IPS-11a (cell line): ENCODE data around the gene ARID5B.
"Not testable (repeated sequence)": the region's sequence is repeated elsewhere in the genome, so short reads cannot be mapped to it uniquely, and the experiment has no call there.

Experiments
- H3K4me3 ChIP-seq: one replicate; pipeline ENCODE4 v1.5.1; 2013; ENCODE audit warnings: low read depth, low read length, control low read depth

Gene ARID5B, protein sequence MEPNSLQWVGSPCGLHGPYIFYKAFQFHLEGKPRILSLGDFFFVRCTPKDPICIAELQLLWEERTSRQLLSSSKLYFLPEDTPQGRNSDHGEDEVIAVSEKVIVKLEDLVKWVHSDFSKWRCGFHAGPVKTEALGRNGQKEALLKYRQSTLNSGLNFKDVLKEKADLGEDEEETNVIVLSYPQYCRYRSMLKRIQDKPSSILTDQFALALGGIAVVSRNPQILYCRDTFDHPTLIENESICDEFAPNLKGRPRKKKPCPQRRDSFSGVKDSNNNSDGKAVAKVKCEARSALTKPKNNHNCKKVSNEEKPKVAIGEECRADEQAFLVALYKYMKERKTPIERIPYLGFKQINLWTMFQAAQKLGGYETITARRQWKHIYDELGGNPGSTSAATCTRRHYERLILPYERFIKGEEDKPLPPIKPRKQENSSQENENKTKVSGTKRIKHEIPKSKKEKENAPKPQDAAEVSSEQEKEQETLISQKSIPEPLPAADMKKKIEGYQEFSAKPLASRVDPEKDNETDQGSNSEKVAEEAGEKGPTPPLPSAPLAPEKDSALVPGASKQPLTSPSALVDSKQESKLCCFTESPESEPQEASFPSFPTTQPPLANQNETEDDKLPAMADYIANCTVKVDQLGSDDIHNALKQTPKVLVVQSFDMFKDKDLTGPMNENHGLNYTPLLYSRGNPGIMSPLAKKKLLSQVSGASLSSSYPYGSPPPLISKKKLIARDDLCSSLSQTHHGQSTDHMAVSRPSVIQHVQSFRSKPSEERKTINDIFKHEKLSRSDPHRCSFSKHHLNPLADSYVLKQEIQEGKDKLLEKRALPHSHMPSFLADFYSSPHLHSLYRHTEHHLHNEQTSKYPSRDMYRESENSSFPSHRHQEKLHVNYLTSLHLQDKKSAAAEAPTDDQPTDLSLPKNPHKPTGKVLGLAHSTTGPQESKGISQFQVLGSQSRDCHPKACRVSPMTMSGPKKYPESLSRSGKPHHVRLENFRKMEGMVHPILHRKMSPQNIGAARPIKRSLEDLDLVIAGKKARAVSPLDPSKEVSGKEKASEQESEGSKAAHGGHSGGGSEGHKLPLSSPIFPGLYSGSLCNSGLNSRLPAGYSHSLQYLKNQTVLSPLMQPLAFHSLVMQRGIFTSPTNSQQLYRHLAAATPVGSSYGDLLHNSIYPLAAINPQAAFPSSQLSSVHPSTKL

DNA sequence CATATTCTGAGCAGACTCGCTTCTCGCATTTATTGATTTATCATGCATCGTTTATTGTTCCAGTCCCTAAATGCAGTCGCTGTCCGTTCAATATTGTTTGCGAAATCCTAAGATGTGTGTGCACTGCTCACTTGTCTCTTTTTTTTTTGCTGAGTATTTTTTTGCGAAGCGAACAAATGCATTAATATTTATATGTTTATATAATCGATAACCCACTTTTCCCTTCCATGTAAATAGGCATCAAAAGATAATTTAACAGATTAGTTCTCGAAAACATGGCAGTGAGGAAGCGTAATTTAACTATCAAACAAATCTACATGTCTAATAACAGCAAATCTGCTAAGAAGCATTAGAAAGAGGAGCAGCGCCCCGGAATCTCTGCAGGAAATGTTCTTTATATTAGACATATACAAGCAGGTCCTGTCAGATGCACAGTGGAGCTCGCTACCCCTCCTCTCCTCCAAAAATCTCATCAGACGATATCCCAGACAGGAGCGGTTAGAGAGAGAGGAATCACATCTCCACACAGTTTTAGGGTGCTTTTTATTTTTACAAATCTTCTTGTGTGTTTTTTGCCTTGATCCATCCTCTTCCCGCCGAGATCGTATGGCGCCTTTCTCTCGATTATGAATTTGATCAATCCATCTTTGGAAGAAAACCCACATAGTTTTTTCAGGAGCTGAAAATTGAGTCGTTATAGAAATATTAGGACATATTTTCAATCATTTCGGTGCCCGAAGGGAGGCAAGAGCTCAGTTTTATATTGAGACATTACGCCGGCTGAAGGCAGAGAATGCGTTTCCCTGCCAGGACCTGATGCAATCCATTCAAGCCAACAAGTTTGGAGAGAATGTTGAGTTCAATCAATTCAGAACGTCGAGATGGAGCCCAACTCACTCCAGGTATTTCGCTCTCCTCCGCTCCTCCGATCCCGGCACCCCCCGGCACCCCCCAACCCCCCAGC, at the start of gene ARID5B:
Gene ARID5B (plus strand): TSS at position 871 of the 964 bp plus-strand sequence. CDS start 11 bp downstream, at position 882.
- peak within 1 kb of the TSS; percentile 45 for H3K4me3 ChIP-seq

DNA sequence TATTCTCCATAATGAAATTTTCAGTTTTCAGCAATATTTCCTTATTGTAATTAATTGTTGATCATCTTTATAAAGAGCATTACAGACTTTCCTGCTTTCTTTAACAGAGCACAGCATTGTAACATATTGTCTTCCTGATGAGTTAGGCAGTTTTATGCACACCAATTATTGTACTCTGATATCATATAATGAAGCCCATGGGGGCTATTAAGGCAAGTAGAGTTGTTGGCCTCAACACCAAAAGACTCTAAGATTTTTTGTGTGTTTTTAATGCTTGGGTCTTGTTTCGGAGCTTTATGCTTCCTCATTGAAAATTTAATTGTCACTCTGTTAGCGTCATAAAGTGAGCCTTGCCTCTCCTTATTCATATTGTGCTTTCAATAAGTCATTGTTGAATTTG, 49.2 kb upstream of the ARID5B start:
- no peak overlapping the region for H3K4me3 ChIP-seq

DNA sequence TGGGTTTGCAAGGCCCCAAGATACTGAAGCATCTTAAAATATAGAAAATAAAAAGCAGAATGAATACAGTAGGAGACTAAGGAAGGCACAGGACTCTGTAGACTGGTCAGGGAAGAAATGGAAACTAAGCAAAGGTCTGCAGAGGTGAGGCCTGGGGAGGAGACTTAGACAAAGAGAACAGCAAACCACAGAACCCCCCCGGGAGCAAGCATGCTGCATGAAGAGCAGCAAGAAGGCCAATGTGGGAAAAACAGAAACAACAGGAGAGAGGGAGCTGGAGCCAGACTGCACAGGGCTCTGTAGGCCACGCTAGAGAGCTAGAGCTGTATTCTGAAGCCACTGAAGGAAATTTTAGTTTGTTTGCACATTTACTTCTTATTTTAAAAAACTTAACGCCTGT, 45.7 kb upstream of the ARID5B start:
- no peak overlapping the region for H3K4me3 ChIP-seq

DNA sequence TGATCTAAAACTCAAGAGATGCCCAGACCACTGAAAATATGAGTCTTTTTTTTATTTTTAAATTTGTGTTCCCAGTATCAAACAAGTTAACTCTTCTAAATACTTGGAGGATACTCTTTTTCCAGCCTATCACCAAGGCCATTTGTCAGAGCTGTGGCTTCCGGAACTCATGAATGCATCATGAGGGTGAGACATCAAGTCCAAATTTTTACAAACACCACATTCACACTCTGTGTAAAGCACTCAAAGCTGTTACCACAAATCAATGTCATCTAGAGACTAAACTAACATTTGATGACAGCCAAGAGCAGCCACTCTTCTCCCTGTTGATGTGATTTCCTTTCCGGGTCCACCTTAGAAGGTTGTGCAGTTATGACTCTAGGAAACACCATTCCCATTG, 43.8 kb upstream of the ARID5B start:
- H3K4me3 ChIP-seq: no peak overlapping the region

DNA sequence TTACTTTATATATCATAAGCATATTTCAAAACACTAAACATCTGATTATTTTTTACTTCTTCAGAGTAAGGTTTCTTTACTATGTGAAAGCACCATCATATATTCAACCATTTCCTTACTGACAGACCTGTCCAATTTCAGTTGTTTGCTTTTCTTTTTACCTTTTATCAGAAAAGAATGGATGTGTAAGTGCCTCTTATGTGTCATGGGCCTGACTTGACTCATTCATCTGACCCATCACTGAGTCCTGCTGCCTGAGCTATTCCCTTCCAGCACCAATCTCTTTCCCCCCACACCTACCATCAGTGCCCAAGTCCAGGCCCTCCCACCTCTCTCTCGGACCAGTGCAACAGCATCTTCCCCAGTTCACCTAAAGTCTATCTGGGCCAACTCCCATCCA, 41.7 kb upstream of the ARID5B start:
- H3K4me3 ChIP-seq: no peak overlapping the region

DNA sequence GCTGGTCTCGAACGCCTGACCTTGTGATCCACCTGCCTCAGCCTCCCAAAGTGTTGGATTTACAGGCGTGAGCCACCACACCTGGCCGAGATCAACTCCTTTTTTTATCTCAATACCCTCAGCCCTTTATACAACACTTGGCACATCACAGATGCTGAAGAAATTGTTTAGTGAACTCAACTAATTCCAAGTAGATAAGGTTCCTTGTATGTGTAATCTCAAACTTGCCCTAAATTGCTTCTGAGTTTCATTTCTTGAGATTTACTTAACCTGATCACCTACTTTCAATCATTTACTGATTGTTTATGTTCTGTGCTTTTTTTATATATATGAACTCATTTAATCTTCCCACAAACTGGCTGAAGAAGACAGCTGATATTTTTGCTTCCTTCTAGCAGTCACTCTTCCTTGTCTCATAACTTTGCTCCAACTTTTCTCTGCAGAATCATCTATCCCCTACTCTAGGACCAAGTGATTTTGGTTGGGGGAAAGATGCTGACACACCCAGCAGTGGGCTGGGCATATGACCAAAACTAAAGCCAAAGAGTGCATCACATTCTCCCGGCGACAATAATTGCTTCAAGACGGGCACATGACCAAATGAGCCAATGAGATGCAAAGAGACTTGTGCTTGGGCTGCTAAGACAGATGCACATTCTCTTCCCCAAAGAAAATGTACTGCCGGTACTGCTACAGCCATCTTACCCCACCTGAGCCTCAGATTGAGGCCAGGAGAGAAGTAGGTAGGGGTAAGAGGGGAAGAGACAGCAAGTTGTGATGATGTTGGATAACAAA, 40.3 kb upstream of the ARID5B start:
- no peak overlapping the region for H3K4me3 ChIP-seq

DNA sequence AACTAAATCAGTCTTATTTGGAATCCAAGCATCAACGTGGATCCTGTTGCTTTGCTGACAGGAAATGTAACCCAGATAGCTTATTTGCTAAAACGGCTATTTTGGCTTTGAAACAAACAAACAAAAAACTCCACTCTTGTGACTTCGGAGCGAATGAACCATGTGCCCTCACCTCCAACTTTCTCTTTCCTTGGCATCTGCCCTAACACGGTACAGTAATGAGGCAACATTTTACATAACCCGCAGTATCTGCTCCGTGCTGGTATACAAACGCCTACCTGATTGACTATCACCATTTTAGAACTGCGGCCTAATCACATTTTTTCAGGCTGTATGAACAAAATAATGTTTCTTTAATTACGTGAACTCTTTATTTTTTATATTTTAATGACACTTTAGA, 37.5 kb upstream of the ARID5B start:
- no peak overlapping the region for H3K4me3 ChIP-seq

DNA sequence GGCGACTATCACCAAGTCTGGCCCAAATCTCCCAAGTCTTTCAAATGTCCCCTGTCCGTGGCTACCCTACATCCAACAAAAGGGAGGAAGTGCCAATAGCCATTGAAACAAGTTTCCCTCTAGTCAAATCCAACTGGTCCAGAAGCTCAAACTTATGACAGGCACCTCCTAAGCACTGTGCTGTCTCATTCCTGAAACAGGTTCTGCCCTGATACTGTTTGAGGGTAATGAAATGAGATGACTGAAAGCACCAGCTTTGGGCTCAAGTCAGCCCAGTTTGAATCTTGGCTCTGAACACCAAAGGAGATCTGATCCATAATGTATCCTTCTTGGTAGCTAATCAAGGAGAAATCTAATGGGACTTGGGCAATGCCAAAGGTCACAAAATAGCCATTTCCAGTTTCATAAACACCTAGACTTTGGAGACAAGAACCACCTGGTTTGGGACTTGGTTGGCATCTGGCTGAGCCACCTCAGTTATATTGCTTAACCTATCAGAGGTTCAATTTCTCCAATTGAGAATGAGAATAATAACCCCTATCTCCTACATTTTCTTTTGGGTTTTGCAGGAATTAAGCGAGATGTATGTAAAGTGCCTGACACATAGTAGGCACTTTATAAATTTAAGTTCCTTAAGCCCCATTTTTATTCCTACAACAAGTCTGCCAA, 34.7 kb upstream of the ARID5B start:
- no peak overlapping the region for H3K4me3 ChIP-seq

DNA sequence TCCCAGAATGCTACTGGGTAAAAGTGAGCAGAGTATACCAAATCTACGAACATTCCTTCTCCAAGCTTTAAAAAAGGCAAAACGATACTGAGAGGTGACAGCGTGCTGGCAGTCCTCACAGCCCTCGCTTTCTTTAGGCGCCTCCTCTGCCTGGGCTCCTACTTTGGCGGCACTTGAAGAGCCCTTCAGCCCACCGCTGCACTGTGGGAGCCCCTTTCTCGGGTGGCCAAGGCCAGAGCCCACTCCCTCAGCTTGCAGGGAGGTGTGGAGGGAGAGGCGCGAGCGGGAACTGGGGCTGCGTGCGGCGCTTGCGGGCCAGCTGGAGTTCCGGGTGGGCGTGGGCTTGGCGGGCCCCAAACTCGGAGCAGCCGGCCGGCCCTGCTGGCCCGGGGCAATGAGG, 34.1 kb upstream of the ARID5B start:
- not testable (repeated sequence) for H3K4me3 ChIP-seq

DNA sequence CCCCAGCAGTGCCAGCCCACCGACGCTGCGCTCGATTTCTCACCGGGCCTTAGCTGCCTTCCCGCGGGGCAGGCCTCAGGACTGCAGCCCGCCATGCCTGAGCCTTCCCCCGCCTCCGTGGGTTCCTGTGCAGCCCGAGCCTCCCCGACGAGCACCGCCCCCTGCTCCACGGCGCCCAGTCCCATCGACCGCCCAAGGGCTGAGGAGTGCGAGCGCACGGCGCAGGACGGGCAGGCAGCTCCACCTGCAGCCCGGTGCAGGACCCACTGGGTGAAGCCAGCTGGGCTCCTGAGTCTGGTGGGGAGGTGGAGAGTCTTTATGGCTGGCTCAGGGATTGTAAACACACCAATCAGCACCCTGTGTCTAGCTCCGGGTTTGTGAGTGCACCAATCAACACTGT, 33.7 kb upstream of the ARID5B start:
- H3K4me3 ChIP-seq: not testable (repeated sequence)

DNA sequence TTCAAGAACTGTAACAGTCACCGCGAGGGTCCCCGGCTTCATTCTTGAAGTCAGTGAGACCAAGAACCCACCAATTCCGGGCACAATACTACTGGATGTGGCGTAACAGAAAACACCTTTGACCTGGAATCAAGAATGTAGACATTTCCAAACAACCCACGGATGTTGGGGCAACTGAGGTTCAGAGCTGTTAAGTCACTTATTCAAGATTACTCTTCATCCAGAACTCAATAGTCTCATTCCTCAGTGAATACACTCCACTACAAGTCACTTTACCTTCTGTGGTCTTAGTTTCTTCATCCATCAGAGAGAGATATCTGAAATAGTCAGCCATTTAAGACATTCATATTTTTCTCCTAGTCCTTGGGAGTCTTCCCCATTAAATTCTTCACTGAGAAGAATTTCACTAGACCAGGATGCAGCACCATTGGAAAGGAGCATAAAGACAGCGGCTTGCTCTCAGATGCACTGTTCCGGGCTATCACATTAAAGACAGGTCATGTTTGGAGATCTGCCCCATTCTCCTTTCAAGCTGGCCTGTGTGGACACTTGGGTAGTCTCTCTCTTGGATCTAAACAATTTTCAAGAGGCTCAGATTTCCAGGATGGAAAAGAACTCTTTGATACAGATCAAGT, 32.3 kb upstream of the ARID5B start:
- H3K4me3 ChIP-seq: no peak overlapping the region

DNA sequence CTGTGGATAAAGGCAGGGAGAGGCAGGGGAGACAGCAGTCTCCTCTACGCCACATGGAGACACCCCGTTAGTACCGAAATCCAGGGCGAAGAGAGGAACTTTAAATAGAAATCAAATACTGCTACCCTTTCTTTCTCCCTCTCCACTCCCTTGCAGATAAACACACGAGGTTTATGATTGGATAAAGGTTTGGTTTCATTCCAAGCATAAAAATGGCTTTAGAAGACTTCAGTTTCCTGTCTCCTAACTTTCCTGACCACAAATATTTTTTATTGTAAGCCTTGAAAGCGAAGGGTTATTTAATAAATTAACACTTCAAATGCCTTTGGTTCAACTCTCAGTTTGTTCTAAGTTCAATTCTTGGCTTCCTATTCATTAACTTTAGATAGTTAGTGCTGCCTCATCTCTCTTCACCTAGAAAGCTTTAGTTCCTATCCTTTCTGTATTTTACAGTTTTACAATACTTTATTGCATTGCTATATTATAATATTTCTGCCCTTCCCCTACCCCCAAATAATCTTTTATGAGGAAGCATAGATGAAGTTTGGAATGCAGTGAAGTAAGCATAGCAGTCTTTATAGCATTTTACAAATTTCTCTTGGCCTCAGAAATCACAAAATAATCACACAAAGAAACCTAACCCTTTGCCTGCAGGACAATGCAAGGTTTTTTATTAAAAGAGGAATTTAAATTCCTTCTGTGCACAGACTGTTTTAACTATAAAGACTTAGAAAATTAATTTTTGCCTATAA, 31.5 kb upstream of the ARID5B start:
- no peak overlapping the region for H3K4me3 ChIP-seq

DNA sequence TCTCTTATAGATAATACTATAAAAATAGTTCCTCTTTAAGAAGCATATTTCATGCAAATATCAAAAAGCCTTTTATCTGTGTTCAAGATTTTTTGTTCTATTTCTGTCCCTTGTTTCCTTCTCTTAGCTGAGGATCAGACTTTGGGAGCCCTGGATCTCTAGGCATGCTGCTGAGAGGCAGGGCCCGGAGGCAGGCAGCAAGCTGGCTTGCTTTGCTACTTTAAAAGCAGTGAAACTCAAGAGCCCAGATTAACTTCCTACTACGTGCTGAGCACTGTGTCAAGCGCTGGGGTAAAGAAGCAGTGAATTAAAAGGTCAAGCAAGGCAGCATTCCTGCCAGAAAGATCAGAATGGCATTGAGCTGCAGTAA, 31.0 kb upstream of the ARID5B start:
- no peak overlapping the region for H3K4me3 ChIP-seq

DNA sequence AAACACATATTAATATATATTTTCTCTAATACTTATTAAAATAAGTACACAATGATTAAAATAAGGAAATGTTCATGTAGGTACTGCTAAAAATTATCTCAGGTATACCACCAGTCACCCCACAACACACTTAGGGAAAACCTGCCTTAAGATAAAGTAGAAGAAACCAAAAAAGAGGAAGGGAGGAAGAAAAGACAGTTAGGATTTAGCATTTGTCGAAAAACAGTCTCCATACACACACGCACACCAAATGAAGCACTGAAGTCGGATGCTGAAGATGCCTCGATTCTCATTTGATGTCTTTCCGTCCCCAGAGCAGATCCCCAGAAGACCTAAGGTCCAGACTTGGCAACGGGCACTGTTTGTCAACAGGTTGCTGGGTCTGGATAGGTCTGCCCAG, 30.0 kb upstream of the ARID5B start:
- no peak overlapping the region for H3K4me3 ChIP-seq

DNA sequence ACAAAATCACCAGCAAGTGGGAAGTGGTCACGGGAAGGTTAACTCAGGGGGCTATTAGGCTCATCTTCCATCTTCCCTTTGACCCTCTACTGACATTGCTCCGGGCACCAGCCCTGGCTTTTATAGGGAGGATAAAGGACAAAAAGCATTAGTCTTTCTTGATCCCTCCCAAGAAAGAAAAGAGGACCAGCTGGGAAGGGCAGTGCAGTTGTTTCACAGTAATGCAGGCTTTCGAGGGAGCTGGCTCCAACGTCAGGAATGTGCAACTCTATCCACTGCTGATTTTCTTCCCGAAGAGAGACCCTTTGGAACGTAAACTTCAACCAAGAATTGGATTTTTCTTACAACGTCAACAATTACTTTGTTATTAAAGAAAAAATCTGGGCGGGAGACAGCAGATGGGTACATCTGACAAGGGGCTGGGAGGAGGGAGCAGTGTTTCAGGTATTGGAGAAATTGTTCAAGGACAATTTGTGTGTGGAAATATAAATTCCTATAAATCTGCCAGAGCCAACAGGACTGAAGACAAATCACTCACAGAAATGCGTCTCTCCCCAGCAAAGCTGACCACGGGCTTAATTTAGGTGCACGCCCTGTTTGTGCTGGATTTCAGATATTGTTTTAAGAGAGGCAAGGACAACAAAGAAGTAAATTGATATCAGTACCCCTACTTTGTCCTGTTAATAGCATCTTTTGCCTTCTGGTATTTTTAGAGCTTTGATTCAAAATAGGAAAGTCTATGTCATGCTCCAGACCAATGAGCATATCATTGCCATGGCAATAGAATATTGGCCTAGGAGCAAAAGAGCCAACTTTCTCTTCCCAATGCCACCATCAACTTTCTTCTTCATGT, 23.4 kb upstream of the ARID5B start:
- H3K4me3 ChIP-seq: no peak overlapping the region

DNA sequence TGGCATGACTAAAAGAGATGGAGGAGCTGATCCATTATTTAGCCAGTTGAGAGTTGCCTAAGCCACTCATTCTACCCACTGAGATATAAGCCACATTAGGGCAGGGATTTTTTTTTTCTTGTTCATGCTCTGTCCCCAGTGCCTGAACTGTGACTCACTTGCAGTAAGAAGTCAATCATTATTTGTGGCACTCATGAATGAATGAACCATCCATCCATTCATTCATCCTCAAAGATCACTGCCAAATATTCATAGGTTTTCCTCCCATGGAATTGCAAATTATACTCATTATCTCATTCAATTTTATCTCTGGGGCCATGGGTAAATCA, 22.8 kb upstream of the ARID5B start:
- H3K4me3 ChIP-seq: no peak overlapping the region
